GM12865 (cell line): ENCODE measurements around the gene FAM20B.

Experiments
- DNase-seq: peaks from one replicate; pipeline ENCODE4 v3.0.0; 2010; ENCODE audit warnings: low read depth
- H3K4me3 ChIP-seq: 2 replicates; pipeline ENCODE4 v1.5.1; 2011; ENCODE audit warnings: mild to moderate bottlenecking, low read depth, low read length, control low read depth
- CTCF ChIP-seq: IDR thresholded peaks from 2 replicates; pipeline ENCODE4 v1.5.1; 2011; ENCODE audit warnings: low read length, control low read depth, low read depth, inconsistent platforms; ENCODE audit not compliant: insufficient read depth; ENCODE audit errors: missing control alignments

FAM20B gene

DNA sequence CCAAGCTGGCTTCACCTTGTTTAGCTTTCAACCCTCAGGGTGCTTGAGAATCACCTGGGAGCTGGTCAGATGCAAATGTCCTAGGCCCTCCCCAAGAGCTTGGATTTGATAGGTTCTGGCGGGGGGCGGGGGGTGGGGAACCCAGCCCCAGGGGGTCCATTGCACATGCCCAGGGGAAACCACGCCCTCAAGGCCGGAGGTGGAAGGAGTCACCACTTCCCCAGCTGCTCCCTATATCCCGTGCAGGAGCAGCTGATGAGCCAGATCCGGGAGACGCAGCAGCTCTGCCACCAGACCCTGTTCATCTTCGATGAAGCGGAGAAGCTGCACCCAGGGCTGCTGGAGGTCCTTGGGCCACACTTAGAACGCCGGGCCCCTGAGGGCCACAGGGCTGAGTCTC is 62.0 kb downstream of the FAM20B start:
- H3K4me3 ChIP-seq = no peak overlapping the region
- DNase-seq = peak; percentile 30
- TF ChIP-seq CTCF = no peak

DNA sequence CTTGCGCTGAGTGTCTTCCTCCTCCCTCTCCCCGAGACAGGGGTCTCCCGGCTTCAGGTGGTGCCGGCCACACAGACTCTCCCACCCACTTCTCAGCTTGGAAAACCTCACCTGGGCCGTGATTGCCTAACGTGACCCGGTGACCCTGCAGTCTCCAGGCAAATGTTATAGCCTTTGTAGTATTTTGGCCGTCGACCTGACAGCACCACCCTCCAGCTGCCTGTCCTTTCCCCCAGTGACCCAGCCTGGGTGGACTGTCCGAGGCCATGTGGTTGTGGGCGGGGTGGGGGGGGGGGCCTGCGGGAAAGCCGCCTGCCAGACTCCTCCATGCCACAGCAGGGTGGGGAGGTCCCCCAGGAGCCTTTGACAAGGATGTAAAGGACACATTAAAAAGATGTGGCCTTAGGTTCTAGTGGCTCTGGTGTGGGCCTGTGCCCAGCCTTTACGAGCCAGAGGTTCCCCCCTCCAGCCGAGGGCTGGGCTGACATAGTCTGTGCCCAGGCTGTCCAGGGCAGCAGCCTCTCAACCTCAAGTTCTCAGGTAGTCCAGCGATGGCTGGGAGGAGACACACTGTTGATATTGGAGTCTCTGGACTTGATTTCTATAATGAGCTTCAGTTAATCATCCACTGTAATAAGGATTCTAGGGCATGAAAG is 64.3 kb downstream of the FAM20B start:
- no peak for TF ChIP-seq CTCF
- H3K4me3 ChIP-seq = no peak overlapping the region
- DNase-seq = no peak

- DNase-seq = no peak
- no peak overlapping the region for H3K4me3 ChIP-seq
- no peak for TF ChIP-seq CTCF
Measured at GRCh38 chr1:179090522-179090921, 64.8 kb downstream of the FAM20B start.

GRCh38 chr1:179090923-179091322 is 65.2 kb downstream of the FAM20B start:
- TF ChIP-seq CTCF = no peak
- no peak for DNase-seq
- H3K4me3 ChIP-seq = no peak overlapping the region

DNA sequence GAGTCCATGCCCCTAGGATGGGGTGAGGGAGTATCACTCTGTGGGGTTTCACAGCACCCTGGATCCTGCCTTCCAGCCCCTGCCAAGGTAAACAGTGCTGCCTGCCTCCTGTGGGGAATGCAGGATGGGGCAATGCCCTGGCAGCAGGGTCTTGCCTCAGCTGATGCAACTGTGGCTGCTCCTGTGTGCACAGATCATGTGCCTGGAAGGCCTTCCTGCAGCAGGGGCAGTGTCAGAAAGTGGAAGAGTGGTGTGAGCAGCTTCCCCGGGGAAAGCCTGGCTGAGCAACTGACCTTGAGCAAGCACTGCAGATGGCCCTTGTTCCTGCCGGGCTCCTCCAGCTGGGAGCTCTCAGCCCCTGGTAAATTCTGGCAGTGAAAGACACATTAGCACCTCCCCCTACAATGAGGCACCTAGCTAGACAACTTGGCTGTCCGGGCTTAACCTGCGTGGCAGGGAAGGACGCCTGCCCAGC is 66.0 kb downstream of the FAM20B start:
- TF ChIP-seq CTCF = no peak
- no peak overlapping the region for H3K4me3 ChIP-seq
- no peak for DNase-seq

GRCh38 chr1:179092896-179093461 is 67.3 kb downstream of the FAM20B start:
- no peak for TF ChIP-seq CTCF
- H3K4me3 ChIP-seq = no peak overlapping the region

DNA sequence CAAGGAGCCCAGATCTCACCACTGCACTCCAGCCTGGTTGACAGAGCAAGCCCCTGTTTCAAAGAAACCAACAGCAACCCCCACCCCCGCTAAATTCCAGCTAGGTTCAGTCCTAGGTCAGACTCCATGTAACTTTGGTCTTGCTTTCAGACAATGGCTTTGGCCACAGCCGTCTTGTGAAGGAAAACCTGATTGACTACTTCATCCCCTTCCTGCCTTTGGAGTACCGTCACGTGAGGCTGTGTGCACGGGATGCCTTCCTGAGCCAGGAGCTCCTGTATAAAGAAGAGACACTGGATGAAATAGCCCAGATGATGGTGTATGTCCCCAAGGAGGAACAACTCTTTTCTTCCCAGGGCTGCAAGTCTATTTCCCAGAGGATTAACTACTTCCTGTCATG is 69.1 kb downstream of the FAM20B start:
- no peak overlapping the region for H3K4me3 ChIP-seq
- no peak for DNase-seq
- no peak for TF ChIP-seq CTCF

More at GRCh38 chr1:179092896-179093461, 67.3 kb downstream of the FAM20B start:
- DNase-seq = no peak
